Activated CD8-positive, alpha-beta T cell treated with anti-CD3 and anti-CD28 coated beads for 36 hours (primary cell): Measurements from ENCODE around the gene ITPR2. TPM values are rescaled to one million over a fixed set of nuclear protein-coding genes. Genes with fewer than 3 reads are reported as not detected.

Experiments
- ATAC-seq: fragments of 200-7000 bp; cut with Tn5 transposase; one replicate; pipeline ENCODE4 v1.10.0; 2021; ENCODE audit warnings: mild to moderate bottlenecking, moderate library complexity
- CTCF ChIA-PET: fragments of 350-600 bp; sonication (Branson Sonifier 250); formaldehyde crosslinking; loops from one replicate; lab custom pipeline; 2021; ENCODE audit warnings: antibody characterized with exemption; lab: Charles Lee
- POLR2A ChIA-PET: fragments of 350-600 bp; sonication (Branson Sonifier 250); formaldehyde crosslinking; loops from one replicate; lab custom pipeline; 2021; ENCODE audit warnings: antibody characterized with exemption; lab: Charles Lee
- DNase-seq: peaks from one replicate; pipeline ENCODE4 v3.0.0-alpha.2; 2020
- H3K27ac Mint-ChIP-seq: one replicate; pipeline ENCODE4 v1.8.0; 2021; ENCODE audit warnings: mild to moderate bottlenecking, mixed read lengths
- H3K27me3 Mint-ChIP-seq: one replicate; pipeline ENCODE4 v1.8.0; 2021; ENCODE audit warnings: mixed read lengths
- H3K36me3 Mint-ChIP-seq: one replicate; pipeline ENCODE4 v1.8.0; 2021; ENCODE audit warnings: low read depth, mixed read lengths
- H3K4me1 Mint-ChIP-seq: one replicate; pipeline ENCODE4 v1.8.0; 2021; ENCODE audit warnings: low read depth, mixed read lengths
- H3K4me3 Mint-ChIP-seq: one replicate; pipeline ENCODE4 v1.8.0; 2021; ENCODE audit warnings: mild to moderate bottlenecking, moderate library complexity, mixed read lengths
- H3K9me3 Mint-ChIP-seq: one replicate; pipeline ENCODE4 v1.8.0; 2021; ENCODE audit warnings: mixed read lengths
- CTCF ChIP-seq: fragments of 200-600 bp; IDR thresholded peaks from one replicate; pipeline ENCODE4 v1.8.0; 2022; ENCODE audit warnings: antibody characterized with exemption, mild to moderate bottlenecking
- intact Hi-C: fragments of 100-400 bp; cut with micrococcal nuclease; formaldehyde crosslinking; loops from one replicate; pipeline ENCODE4 v1.10.0; 2022
- total RNA-seq, 2 experiments: library from RNA; stranded (reverse); gene quantifications; one replicate each; pipeline ENCODE4 v1.2.3, GENCODE V29; 2021

ITPR2 gene
- total RNA-seq, 2 experiments from 2014 or later: 38.9 to 41.2 TPM

GRCh38 chr12:26567126-26567525 lies 265.9 kb downstream of the ITPR2 start:
- H3K36me3 Mint-ChIP-seq: peaks cover 12% of the 10 kb centered on the region
- intact Hi-C loops: no loop called here
- TF ChIP-seq CTCF: no peak
- H3K9me3 Mint-ChIP-seq: no peaks in the 10 kb centered on the region
- H3K4me3 Mint-ChIP-seq: no peak overlapping the region
- H3K27me3 Mint-ChIP-seq: no peaks in the 10 kb centered on the region
- CTCF ChIA-PET: no interaction called here
- no peaks in the 10 kb centered on the region for H3K4me1 Mint-ChIP-seq
- DNase-seq: no peak
- H3K27ac Mint-ChIP-seq: no peak overlapping the region
- POLR2A ChIA-PET: no interaction called here
- ATAC-seq: no peak

- Mint-ChIP-seq H3K27me3 (no peaks in the 10 kb centered on the region), H3K4me3 (no peak overlapping the region), H3K9me3 (no peaks in the 10 kb centered on the region), H3K27ac (no peak overlapping the region), H3K4me1 (no peaks in the 10 kb centered on the region), H3K36me3 (peaks cover 11% of the 10 kb centered on the region)
- ChIA-PET POLR2A (no interaction called here), CTCF (no interaction called here)
- no peak for TF ChIP-seq CTCF
- no peak for ATAC-seq
- DNase-seq: no peak
- intact Hi-C loops: no loop called here
Measured at GRCh38 chr12:26566675-26567074, 266.3 kb downstream of the ITPR2 start.

GRCh38 chr12:26566186-26566585 lies 266.8 kb downstream of the ITPR2 start:
- H3K36me3 Mint-ChIP-seq: peaks cover 10% of the 10 kb centered on the region
- DNase-seq (no peak), ATAC-seq (no peak)
- intact Hi-C loops: no loop called here
- no peak overlapping the region for H3K27ac Mint-ChIP-seq
- CTCF ChIA-PET: no interaction called here
- no peaks in the 10 kb centered on the region for H3K27me3 Mint-ChIP-seq
- H3K4me3 Mint-ChIP-seq: no peak overlapping the region
- no peak for TF ChIP-seq CTCF
- H3K9me3 Mint-ChIP-seq: no peaks in the 10 kb centered on the region
- no peaks in the 10 kb centered on the region for H3K4me1 Mint-ChIP-seq
- POLR2A ChIA-PET: no interaction called here

- no peaks in the 10 kb centered on the region for H3K9me3 Mint-ChIP-seq
- DNase-seq (no peak), ATAC-seq (no peak)
- intact Hi-C loops: no loop called here
- POLR2A ChIA-PET: no interaction called here
- no peak for TF ChIP-seq CTCF
- H3K4me1 Mint-ChIP-seq: no peaks in the 10 kb centered on the region
- no peaks in the 10 kb centered on the region for H3K27me3 Mint-ChIP-seq
- no peak overlapping the region for H3K4me3 Mint-ChIP-seq
- CTCF ChIA-PET: no interaction called here
- H3K27ac Mint-ChIP-seq: no peak overlapping the region
- H3K36me3 Mint-ChIP-seq: peaks cover 8% of the 10 kb centered on the region
Measured at GRCh38 chr12:26564391-26564790, 268.6 kb downstream of the ITPR2 start.

GRCh38 chr12:26563552-26563951 lies 269.4 kb downstream of the ITPR2 start:
- POLR2A ChIA-PET: no interaction called here
- intact Hi-C loops: no loop called here
- H3K27me3 Mint-ChIP-seq: no peaks in the 10 kb centered on the region
- H3K4me1 Mint-ChIP-seq: no peaks in the 10 kb centered on the region
- DNase-seq: no peak
- no peaks in the 10 kb centered on the region for H3K9me3 Mint-ChIP-seq
- TF ChIP-seq CTCF: no peak
- H3K36me3 Mint-ChIP-seq: peaks cover 7% of the 10 kb centered on the region
- H3K4me3 Mint-ChIP-seq: no peak overlapping the region
- ATAC-seq: no peak
- CTCF ChIA-PET: no interaction called here
- no peak overlapping the region for H3K27ac Mint-ChIP-seq
